ENCODE measurements around the gene SKOR1. TPM values are rescaled to one million over a fixed set of nuclear protein-coding genes. Genes with fewer than 3 reads are reported as not detected.

SKOR1 gene
- total RNA-seq, 2 experiments from 2014 or later = 1.0 to 1.5 TPM

- TF ChIP-seq CTCF (conservative IDR thresholded peaks at IDR 0.05; ENCODE audit: low read length) (no peak), EZH2phosphoT487 (IDR thresholded peaks at IDR 0.05; ENCODE audit: borderline replicate concordance, low read depth, low read length) (no peak)
- Histone ChIP-seq H3K4me2 (ENCODE audit: low read length) (peak overlapping the region; percentile 84), H3K4me3 (ENCODE audit: low read depth, low read length, poor library complexity, severe bottlenecking) (peak overlapping the region; percentile 66), H2AFZ (ENCODE audit: low read length) (no peak overlapping the region), H3K9me3 (ENCODE audit: low read length) (no peaks in the 10 kb centered on the region), H3K36me3 (ENCODE audit: insufficient read depth, low read length) (no peaks in the 10 kb centered on the region), H3K27ac (ENCODE audit: low read depth, low read length, poor library complexity, severe bottlenecking) (no peak overlapping the region), H3K79me2 (ENCODE audit: insufficient read depth, low read depth, low read length) (no peaks in the 10 kb centered on the region), H3K4me1 (ENCODE audit: insufficient read depth, low read length, poor library complexity, severe bottlenecking) (peaks cover 10% of the 10 kb centered on the region), H4K20me1 (ENCODE audit: insufficient read depth, low read length) (no peaks in the 10 kb centered on the region), H3K9me2 (ENCODE audit: insufficient read depth, low read length) (no peaks in the 10 kb centered on the region)
- no TSS peak for BruUV-seq (replicated peaks)
- no peak for DNase-seq (ENCODE audit: low spot score)
- ChIA-PET POLR2A (interaction anchor here (0.6 kb wide), 1 partner anchor 57 kb away, joined by 3 read pairs; no protein-coding TSS in a partner anchor), CTCF (ENCODE audit: unreplicated experiment) (no interaction called here)
- intact Hi-C loops (cut with micrococcal nuclease; ENCODE audit: unreplicated experiment) = no loop called here
Observed at GRCh38 chr15:67822537-67823313, 2.6 kb upstream of the SKOR1 start.

GRCh38 chr15:67823314-67824196 is 1.8 kb upstream of the SKOR1 start:
- intact Hi-C loops (cut with micrococcal nuclease; ENCODE audit: unreplicated experiment) = no loop called here
- no TSS peak for BruUV-seq (replicated peaks)
- ChIA-PET CTCF (ENCODE audit: unreplicated experiment) (no interaction called here), POLR2A (interaction anchor here (0.6 to 1.5 kb wide), 2 partner anchors 30 to 58 kb away, joined by 3 read pairs; no protein-coding TSS in a partner anchor)
- no peaks in the 10 kb centered on the region for H3K79me2 ChIP-seq (ENCODE audit: insufficient read depth, low read depth, low read length)
- H3K27ac ChIP-seq (ENCODE audit: low read depth, low read length, poor library complexity, severe bottlenecking) = no peak overlapping the region
- H3K4me3 ChIP-seq (ENCODE audit: low read depth, low read length, poor library complexity, severe bottlenecking) = peak overlapping the region; percentile 66
- H3K4me1 ChIP-seq (ENCODE audit: insufficient read depth, low read length, poor library complexity, severe bottlenecking) = peaks cover 10% of the 10 kb centered on the region
- peak overlapping the region; percentile 43; the same call in 1 of the 2 replicates for H2AFZ ChIP-seq (ENCODE audit: low read length)
- no peaks in the 10 kb centered on the region for H3K9me3 ChIP-seq (ENCODE audit: low read length)
- H3K36me3 ChIP-seq (ENCODE audit: insufficient read depth, low read length) = no peaks in the 10 kb centered on the region
- peak overlapping the region; percentile 84 for H3K4me2 ChIP-seq (ENCODE audit: low read length)
- peak; percentile 51 for DNase-seq (ENCODE audit: low spot score)
- no peaks in the 10 kb centered on the region for H3K9me2 ChIP-seq (ENCODE audit: insufficient read depth, low read length)
- TF ChIP-seq EZH2phosphoT487 (IDR thresholded peaks at IDR 0.05; ENCODE audit: borderline replicate concordance, low read depth, low read length) (peak; percentile 69; the same call in 1 of the 2 replicates), CTCF (conservative IDR thresholded peaks at IDR 0.05; ENCODE audit: low read length) (0 out of 2 replicates have a peak, but pooled peaks have one; percentile 19)
- H4K20me1 ChIP-seq (ENCODE audit: insufficient read depth, low read length) = no peaks in the 10 kb centered on the region

Measured in OCI-LY7 (cell line).